Measurements from ENCODE around the gene SLC5A11. TPM values are rescaled to one million over a fixed set of nuclear protein-coding genes. Genes with fewer than 3 reads are reported as not detected.

The SLC5A11 gene
- total and polyA plus RNA-seq, 4 donors: 0.08 to 1.0 TPM; not detected in 2

- Histone ChIP-seq H3K4me3 (ENCODE audit: low read length in 2 of 2) (no peak overlapping the region), H3K4me1 (ENCODE audit: control insufficient read depth in 1 of 2, insufficient read depth in 2 of 2, low read length in 2 of 2) (no peaks in the 10 kb centered on the region), H3K36me3 (ENCODE audit: control insufficient read depth in 1 of 2, insufficient read depth in 2 of 2, low read length in 1 of 2) (peaks cover 8 to 15% of the 10 kb centered on the region in 2 donors), H3K9me3 (ENCODE audit: control insufficient read depth, low read length) (no peaks in the 10 kb centered on the region), H3K27me3 (ENCODE audit: control insufficient read depth in 1 of 2, insufficient read depth in 2 of 2, low read length in 1 of 2) (no peaks in the 10 kb centered on the region), H3K27ac (ENCODE audit: low read depth in 1 of 2, low read length in 2 of 2) (no peak overlapping the region)
- intact Hi-C loops (cut with DNase I): no loop called here
- no peak for ATAC-seq (ENCODE audit: low FRiP score)
- 79% methylated on average over 7 of the region's 7 CpGs for WGBS, 2 donors
- DNase-seq: no peak
Observed at GRCh38 chr16:24815021-24815420, 30.7 kb upstream of the SLC5A11 start.

DNA sequence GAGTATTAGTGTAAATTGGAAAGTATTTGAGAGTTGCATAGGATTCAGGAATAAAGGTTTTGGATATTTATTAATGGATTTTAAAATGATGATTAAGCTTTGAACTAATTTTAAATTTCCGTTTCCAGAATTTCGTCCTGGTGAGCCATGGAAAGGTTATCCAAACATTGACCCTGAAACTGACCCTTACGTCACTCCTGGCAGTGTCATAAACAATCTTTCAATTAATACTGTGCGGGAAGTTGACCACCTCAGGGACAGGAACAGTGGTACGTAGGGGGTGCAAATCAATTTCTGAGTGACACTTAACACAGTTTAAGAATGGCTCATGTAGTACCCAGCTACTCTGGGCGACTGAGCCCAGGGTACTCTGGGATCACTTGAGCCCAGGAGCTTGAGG is 29.1 kb upstream of the SLC5A11 start:
- peaks cover 8 to 13% of the 10 kb centered on the region in 2 donors for H3K36me3 ChIP-seq (ENCODE audit: control insufficient read depth in 1 of 2, insufficient read depth in 2 of 2, low read length in 1 of 2)
- intact Hi-C loops (cut with DNase I): no loop called here
- ATAC-seq (ENCODE audit: low FRiP score): no peak

GRCh38 chr16:24819462-24820040 is 26.2 kb upstream of the SLC5A11 start:
- Histone ChIP-seq H3K27ac (ENCODE audit: low read depth in 1 of 2, low read length in 2 of 2) (no peak overlapping the region), H3K4me3 (ENCODE audit: low read length in 2 of 2) (no peak overlapping the region), H3K27me3 (ENCODE audit: control insufficient read depth in 1 of 2, insufficient read depth in 2 of 2, low read length in 1 of 2) (no peaks in the 10 kb centered on the region), H3K4me1 (ENCODE audit: control insufficient read depth in 1 of 2, insufficient read depth in 2 of 2, low read length in 2 of 2) (no peaks in the 10 kb centered on the region), H3K9me3 (ENCODE audit: control insufficient read depth, low read length) (no peaks in the 10 kb centered on the region), H3K36me3 (ENCODE audit: control insufficient read depth in 1 of 2, insufficient read depth in 2 of 2, low read length in 1 of 2) (peaks cover 7 to 15% of the 10 kb centered on the region in 2 donors)
- 53 to 55% methylated on average over 2 of the region's 2 CpGs for WGBS, 2 donors
- intact Hi-C loops (cut with DNase I): no loop called here
- DNase-seq (no peak), ATAC-seq (ENCODE audit: low FRiP score) (no peak)

More for the DNA sequence above, 29.1 kb upstream of the SLC5A11 start:
- H3K4me1 ChIP-seq (ENCODE audit: control insufficient read depth in 1 of 2, insufficient read depth in 2 of 2, low read length in 2 of 2): no peaks in the 10 kb centered on the region
- H3K9me3 ChIP-seq (ENCODE audit: control insufficient read depth, low read length): no peaks in the 10 kb centered on the region
- DNase-seq: no peak
- H3K27ac ChIP-seq (ENCODE audit: low read depth in 1 of 2, low read length in 2 of 2): no peak overlapping the region
- no peak overlapping the region for H3K4me3 ChIP-seq (ENCODE audit: low read length in 2 of 2)
- 55 to 66% methylated on average over 6 of the region's 6 CpGs for WGBS, 2 donors
- H3K27me3 ChIP-seq (ENCODE audit: control insufficient read depth in 1 of 2, insufficient read depth in 2 of 2, low read length in 1 of 2): no peaks in the 10 kb centered on the region

GRCh38 chr16:24820522-24820921 is 25.2 kb upstream of the SLC5A11 start:
- WGBS, 2 donors: 57 to 58% methylated on average over 1 of the region's 1 CpG
- H3K4me3 ChIP-seq (ENCODE audit: low read length in 2 of 2): no peak overlapping the region
- peaks cover 4 to 14% of the 10 kb centered on the region in 2 donors for H3K36me3 ChIP-seq (ENCODE audit: control insufficient read depth in 1 of 2, insufficient read depth in 2 of 2, low read length in 1 of 2)
- H3K27ac ChIP-seq (ENCODE audit: low read depth in 1 of 2, low read length in 2 of 2): peak overlapping the region in 1 of 2 donors; percentile 24
- H3K4me1 ChIP-seq (ENCODE audit: control insufficient read depth in 1 of 2, insufficient read depth in 2 of 2, low read length in 2 of 2): no peaks in the 10 kb centered on the region
- intact Hi-C loops (cut with DNase I): no loop called here
- H3K27me3 ChIP-seq (ENCODE audit: control insufficient read depth in 1 of 2, insufficient read depth in 2 of 2, low read length in 1 of 2): no peaks in the 10 kb centered on the region
- H3K9me3 ChIP-seq (ENCODE audit: control insufficient read depth, low read length): no peaks in the 10 kb centered on the region
- DNase-seq (no peak), ATAC-seq (ENCODE audit: low FRiP score) (no peak)

DNA sequence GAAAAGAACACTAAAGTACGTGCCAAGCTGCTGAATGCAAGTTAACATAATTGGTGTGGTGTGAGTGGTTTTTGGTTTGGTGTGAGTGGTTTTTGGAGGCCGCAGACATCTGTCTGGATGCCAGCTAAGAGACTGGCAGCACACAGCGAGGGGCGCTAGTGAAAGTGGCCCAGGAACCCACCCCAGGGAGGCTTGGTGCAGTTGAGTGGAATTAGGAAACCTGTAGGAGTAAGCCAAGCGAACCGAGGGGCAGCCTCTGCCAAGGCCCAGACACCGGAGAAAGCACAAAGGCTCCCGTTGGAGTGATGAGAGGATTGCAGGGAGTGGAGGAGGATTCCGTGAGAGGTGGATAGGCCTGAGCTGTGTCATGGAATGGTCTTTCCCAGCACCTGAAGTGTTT is 24.6 kb upstream of the SLC5A11 start:
- H3K4me3 ChIP-seq (ENCODE audit: low read length in 2 of 2): no peak overlapping the region
- DNase-seq: no peak
- no peaks in the 10 kb centered on the region for H3K4me1 ChIP-seq (ENCODE audit: control insufficient read depth in 1 of 2, insufficient read depth in 2 of 2, low read length in 2 of 2)
- 68% methylated on average over 9 of the region's 9 CpGs for WGBS, 2 donors
- no peaks in the 10 kb centered on the region for H3K27me3 ChIP-seq (ENCODE audit: control insufficient read depth in 1 of 2, insufficient read depth in 2 of 2, low read length in 1 of 2)
- H3K27ac ChIP-seq (ENCODE audit: low read depth in 1 of 2, low read length in 2 of 2): no peak overlapping the region
- H3K36me3 ChIP-seq (ENCODE audit: control insufficient read depth in 1 of 2, insufficient read depth in 2 of 2, low read length in 1 of 2): peaks cover 4 to 12% of the 10 kb centered on the region in 2 donors
- no peak for ATAC-seq (ENCODE audit: low FRiP score)
- intact Hi-C loops (cut with DNase I): no loop called here
- no peaks in the 10 kb centered on the region for H3K9me3 ChIP-seq (ENCODE audit: control insufficient read depth, low read length)

DNA sequence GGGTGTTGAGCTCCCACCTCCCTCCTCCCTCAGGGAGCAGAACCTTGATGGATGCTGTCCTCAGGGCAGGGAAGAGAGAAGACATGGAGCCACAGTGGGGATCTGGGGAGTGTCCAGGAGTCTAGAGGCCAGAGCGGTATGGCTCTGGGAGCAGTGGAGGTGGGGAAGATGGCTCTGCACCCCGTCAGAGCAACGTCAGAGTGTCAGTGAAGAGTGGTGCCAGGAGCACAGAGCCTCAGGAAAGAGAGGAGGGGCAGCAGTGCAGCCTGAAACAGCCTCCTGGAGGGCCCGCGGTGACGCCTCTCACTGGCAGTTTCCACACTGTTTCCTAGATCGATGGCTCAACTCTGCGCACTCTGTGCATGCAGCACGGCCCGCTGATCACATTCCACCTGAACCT is 23.2 kb upstream of the SLC5A11 start:
- Histone ChIP-seq H3K27ac (ENCODE audit: low read depth in 1 of 2, low read length in 2 of 2) (no peak overlapping the region), H3K4me3 (ENCODE audit: low read length in 2 of 2) (no peak overlapping the region), H3K36me3 (ENCODE audit: control insufficient read depth in 1 of 2, insufficient read depth in 2 of 2, low read length in 1 of 2) (peaks cover 3 to 12% of the 10 kb centered on the region in 2 donors), H3K27me3 (ENCODE audit: control insufficient read depth in 1 of 2, insufficient read depth in 2 of 2, low read length in 1 of 2) (no peaks in the 10 kb centered on the region), H3K9me3 (ENCODE audit: control insufficient read depth, low read length) (no peaks in the 10 kb centered on the region), H3K4me1 (ENCODE audit: control insufficient read depth in 1 of 2, insufficient read depth in 2 of 2, low read length in 2 of 2) (no peaks in the 10 kb centered on the region)
- ATAC-seq (ENCODE audit: low FRiP score) (no peak), DNase-seq (no peak)
- intact Hi-C loops (cut with DNase I): no loop called here
- WGBS, 2 donors: 87% methylated on average over 10 of the region's 10 CpGs

GRCh38 chr16:24822974-24823373 is 22.8 kb upstream of the SLC5A11 start:
- no peak overlapping the region for H3K4me3 ChIP-seq (ENCODE audit: low read length in 2 of 2)
- no peaks in the 10 kb centered on the region for H3K27me3 ChIP-seq (ENCODE audit: control insufficient read depth in 1 of 2, insufficient read depth in 2 of 2, low read length in 1 of 2)
- WGBS, 2 donors: 60 to 76% methylated on average over 8 of the region's 8 CpGs
- ATAC-seq (ENCODE audit: low FRiP score) (no peak), DNase-seq (no peak)
- intact Hi-C loops (cut with DNase I): no loop called here
- H3K9me3 ChIP-seq (ENCODE audit: control insufficient read depth, low read length): no peaks in the 10 kb centered on the region
- H3K27ac ChIP-seq (ENCODE audit: low read depth in 1 of 2, low read length in 2 of 2): no peak overlapping the region
- no peaks in the 10 kb centered on the region for H3K4me1 ChIP-seq (ENCODE audit: control insufficient read depth in 1 of 2, insufficient read depth in 2 of 2, low read length in 2 of 2)
- peaks cover 3 to 11% of the 10 kb centered on the region in 2 donors for H3K36me3 ChIP-seq (ENCODE audit: control insufficient read depth in 1 of 2, insufficient read depth in 2 of 2, low read length in 1 of 2)

DNA sequence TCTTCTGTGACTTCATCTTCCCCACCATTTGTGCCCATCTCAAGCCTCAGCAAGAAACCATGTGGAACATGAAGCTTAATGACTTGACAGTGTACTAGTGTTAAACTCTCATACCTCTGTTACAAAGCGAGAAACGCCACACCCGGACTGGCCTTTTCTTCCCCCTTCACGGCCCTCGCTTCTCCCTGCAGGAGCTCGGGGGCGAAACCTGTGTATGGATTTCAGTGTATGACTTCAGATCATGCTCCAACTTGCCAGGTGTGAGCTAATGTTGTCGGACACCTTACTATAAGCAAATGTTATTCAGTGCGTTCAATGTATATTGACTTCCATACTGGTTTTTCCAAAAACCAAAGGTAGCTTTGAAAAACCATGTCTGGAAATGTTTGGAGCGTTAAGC is 20.1 kb upstream of the SLC5A11 start:
- Histone ChIP-seq H3K4me3 (ENCODE audit: low read length in 2 of 2) (no peak overlapping the region), H3K4me1 (ENCODE audit: control insufficient read depth in 1 of 2, insufficient read depth in 2 of 2, low read length in 2 of 2) (no peaks in the 10 kb centered on the region)

DNA sequence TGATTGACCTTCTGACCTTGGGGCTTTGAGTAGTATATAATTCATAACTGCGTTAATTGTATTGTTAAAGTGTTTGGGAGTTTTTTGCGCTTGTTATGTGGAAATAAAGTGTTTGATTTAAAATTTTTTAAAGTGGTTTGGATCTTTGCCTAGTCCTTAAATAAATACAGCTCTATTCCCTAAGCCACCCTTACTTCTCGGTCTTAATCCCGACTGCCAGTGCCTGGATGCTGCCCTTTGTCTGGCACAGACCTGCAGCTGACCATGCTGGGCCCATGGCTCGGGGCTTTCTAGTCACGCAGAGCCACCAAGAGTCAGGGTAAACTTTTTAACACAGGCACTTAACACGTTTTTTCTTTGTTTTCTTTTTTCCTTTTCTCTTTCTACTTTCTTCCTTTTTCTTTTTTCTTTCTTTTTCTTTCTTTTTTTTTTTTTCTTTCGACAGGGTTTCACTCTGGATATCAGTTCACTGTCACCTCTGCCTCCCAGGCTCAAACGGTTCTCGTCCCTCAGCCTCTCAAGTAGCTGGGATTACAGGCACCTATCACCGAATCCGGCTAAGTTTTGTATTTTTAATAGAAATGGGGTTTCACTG is 19.6 kb upstream of the SLC5A11 start:
- no peak overlapping the region for H3K4me3 ChIP-seq (ENCODE audit: low read length in 2 of 2)
- intact Hi-C loops (cut with DNase I): no loop called here
- no peak overlapping the region for H3K27ac ChIP-seq (ENCODE audit: low read depth in 1 of 2, low read length in 2 of 2)
- WGBS, 2 donors: 48 to 55% methylated on average over 12 of the region's 12 CpGs
- H3K27me3 ChIP-seq (ENCODE audit: control insufficient read depth in 1 of 2, insufficient read depth in 2 of 2, low read length in 1 of 2): no peaks in the 10 kb centered on the region
- no peaks in the 10 kb centered on the region for H3K4me1 ChIP-seq (ENCODE audit: control insufficient read depth in 1 of 2, insufficient read depth in 2 of 2, low read length in 2 of 2)
- no peaks in the 10 kb centered on the region for H3K9me3 ChIP-seq (ENCODE audit: control insufficient read depth, low read length)
- DNase-seq (no peak), ATAC-seq (ENCODE audit: low FRiP score) (no peak)
- peaks cover 3 to 9% of the 10 kb centered on the region in 2 donors for H3K36me3 ChIP-seq (ENCODE audit: control insufficient read depth in 1 of 2, insufficient read depth in 2 of 2, low read length in 1 of 2)

More for the DNA sequence above, 20.1 kb upstream of the SLC5A11 start:
- ATAC-seq (ENCODE audit: low FRiP score) (no peak), DNase-seq (no peak)
- Histone ChIP-seq H3K36me3 (ENCODE audit: control insufficient read depth in 1 of 2, insufficient read depth in 2 of 2, low read length in 1 of 2) (peaks cover 3 to 9% of the 10 kb centered on the region in 2 donors), H3K27me3 (ENCODE audit: control insufficient read depth in 1 of 2, insufficient read depth in 2 of 2, low read length in 1 of 2) (no peaks in the 10 kb centered on the region), H3K27ac (ENCODE audit: low read depth in 1 of 2, low read length in 2 of 2) (no peak overlapping the region), H3K9me3 (ENCODE audit: control insufficient read depth, low read length) (no peaks in the 10 kb centered on the region)
- 79 to 86% methylated on average over 10 of the region's 10 CpGs for WGBS, 2 donors
- intact Hi-C loops (cut with DNase I): no loop called here
